HT-29 (cell line): ENCODE measurements around the gene RTP2. TPM values are rescaled to one million over a fixed set of nuclear protein-coding genes. Genes with fewer than 3 reads are reported as not detected.
"Not testable (repeated sequence)": the region's sequence is repeated elsewhere in the genome, so short reads cannot be mapped to it uniquely, and the experiment has no call there.

Experiments used
- DNase-seq: peaks from one replicate; pipeline ENCODE4 v3.0.0-alpha.2; 2015; ENCODE audit warnings: low spot score
- total RNA-seq: library from RNA; depleted of rRNA; stranded (reverse); fragments of >200 nt; shearing (Covaris generic); gene quantifications from 2 replicates; pipeline ENCODE4 v1.2.3, GENCODE V29; 2014

RTP2 gene
- total RNA-seq, 1 experiment from 2014 or later: not detected

DNA sequence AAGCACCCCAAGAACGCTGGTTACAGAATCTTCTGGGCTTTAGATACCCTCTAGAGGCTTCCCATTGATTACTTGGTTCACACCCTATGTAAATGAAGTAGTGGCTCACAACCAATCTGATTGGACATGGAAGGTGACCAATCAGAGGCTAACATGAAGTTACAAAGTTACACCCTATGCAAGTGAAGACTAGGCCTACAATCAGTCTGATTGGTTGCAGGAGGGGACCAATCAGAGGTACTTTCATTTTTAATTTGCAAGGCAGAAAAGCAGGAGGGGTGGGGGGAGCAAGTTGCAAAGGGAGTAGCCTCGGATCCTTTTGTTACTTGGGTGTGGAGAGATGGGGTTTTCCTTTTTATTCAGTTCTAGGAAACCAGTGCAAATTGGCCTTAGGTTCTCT lies 11.1 kb upstream of the RTP2 start:
- peak; percentile 14 for DNase-seq

GRCh38 chr3:187709155-187709554 lies 6.8 kb upstream of the RTP2 start:
- DNase-seq: no peak

DNA sequence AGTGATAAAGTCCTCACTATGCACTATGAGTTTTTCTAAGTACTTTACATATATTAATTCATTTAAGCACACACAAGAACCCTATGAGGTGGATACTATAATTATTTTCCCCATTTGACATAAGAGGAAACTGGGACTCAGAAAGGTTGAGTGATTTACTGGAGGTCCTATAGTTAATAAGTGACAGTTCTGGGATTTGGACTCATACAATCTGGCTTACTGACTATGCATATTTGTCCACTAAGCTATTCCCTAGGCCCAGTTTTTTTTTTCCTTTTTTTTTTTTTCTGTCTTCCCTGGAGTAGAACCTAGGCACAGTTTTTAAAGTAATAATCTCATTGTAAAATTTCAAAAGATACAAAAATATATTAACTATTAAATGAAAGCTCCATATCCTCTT lies 6.3 kb upstream of the RTP2 start:
- DNase-seq: no peak

GRCh38 chr3:187706971-187707370 lies 4.6 kb upstream of the RTP2 start:
- DNase-seq: no peak

- DNase-seq: no peak
Measured at GRCh38 chr3:187705164-187705563, 2.8 kb upstream of the RTP2 start.

- no peak for DNase-seq
Measured at GRCh38 chr3:187700249-187700648, 2.1 kb downstream of the RTP2 start.

GRCh38 chr3:187698499-187699399 lies 3.6 kb downstream of the RTP2 start:
- no peak for DNase-seq

GRCh38 chr3:187696021-187696420 lies 6.3 kb downstream of the RTP2 start:
- no peak for DNase-seq

DNA sequence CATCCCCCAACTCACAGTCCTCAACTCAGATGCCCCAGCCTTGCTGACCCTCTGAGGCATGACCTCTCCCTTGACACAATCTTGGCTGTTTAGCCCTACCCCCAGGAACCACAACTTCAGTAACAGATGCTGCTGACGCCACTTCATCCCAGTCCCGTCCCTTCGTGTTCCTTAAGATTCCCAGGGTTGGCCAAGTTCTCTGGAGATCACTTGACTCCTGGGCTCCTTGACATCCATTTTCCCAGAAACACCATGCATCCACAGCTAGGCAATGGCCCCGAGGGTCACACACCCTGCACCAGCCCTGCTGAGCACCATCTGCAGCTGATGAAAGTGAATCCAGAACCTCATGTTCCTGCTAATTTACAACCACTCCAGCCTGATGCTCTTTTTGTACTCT lies 6.9 kb downstream of the RTP2 start:
- no peak for DNase-seq

GRCh38 chr3:187694801-187695200 lies 7.6 kb downstream of the RTP2 start:
- no peak for DNase-seq

GRCh38 chr3:187693431-187693830 lies 8.9 kb downstream of the RTP2 start:
- no peak for DNase-seq

DNA sequence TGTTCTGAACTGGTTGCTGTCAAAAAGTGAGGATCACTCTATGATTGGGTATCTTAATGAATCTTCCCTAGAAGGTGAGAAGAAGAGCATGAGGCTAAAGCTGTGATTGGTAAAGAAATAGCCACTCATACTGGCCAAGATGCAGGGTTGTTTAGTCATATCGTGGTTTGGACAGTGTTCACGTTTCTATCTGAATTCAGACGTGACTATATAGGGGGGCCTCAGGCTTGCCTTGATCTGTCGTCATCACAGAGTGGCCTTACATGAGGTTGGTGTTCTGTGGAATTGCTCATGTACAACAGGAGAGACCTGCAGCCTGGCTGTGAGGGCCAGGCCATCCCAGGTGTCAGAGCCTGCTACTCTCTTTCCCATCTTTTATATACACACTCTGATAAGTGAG lies 12.4 kb downstream of the RTP2 start:
- DNase-seq: no peak

- no peak for DNase-seq
Measured at GRCh38 chr3:187686621-187687273, 15.6 kb downstream of the RTP2 start.

DNA sequence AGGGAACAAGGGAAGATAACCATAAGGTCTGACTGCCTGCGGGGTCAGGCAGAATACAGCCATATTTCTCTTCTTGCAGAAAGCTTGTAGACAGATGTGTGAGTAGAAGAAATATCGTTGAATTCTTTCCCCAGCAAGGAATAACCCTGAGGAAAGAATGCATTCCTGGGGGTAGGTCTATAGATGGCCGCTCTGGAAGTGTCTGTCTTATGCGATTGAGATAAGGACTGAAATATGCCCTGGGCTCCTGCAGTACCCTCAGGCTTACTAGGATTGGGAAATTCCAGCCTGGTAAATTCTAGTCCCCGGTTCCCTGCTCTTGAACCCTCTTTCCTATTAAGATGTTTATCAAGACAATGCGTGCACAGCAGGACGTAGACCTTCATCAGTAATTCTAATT lies 16.4 kb downstream of the RTP2 start:
- no peak for DNase-seq

- DNase-seq: no peak
Measured at GRCh38 chr3:187684880-187685279, 17.5 kb downstream of the RTP2 start.

GRCh38 chr3:187684444-187684843 lies 17.9 kb downstream of the RTP2 start:
- DNase-seq: no peak

- not testable (repeated sequence) for DNase-seq
Measured at GRCh38 chr3:187681756-187682155, 20.6 kb downstream of the RTP2 start.

- peak; percentile 87 for DNase-seq
Measured at GRCh38 chr3:187679638-187680396, 22.5 kb downstream of the RTP2 start.

DNA sequence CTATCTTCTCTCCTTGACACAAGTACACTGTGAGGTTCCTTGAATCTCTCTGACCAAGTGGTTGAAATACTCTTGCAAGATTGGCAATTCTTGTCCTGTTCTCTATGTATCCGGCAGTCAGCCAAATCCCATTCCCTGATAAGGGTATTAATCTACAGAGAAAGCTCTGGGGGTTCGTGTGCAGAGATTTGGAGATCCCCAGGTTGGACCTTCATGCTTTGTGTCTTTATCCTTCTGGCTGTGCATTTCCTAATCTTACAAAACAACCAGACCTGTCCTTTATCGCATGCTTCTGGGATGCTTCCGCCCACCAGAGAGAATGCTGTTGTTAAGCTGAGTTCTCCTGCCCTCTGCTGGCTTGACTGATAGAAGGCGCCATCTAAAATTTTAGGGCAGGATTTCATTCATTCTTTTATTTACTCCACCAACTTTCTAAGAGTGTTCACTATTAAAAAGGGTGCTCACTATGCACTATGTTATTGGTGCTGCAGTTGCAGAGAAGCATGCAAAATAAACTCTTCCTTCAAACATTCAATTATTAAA lies 23.6 kb downstream of the RTP2 start:
- DNase-seq: peak; percentile 56

DNA sequence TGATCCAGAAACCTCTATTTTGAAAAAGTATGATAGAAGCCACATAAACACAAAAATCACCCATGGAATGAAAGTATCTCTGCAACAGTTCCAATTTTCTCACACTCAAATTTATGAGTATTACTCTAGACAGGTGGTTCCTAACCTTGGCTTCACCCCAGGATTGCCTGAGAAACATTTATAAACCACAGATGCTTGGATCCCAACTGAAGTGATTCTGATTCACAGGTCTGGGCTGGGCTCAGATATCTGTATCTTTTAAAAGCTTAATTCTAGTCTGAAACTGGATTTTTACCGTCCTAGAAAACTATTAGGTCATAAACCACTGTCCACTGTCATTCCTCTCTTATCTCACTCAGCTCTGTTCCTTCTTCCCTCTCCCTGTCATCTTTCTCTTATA lies 24.8 kb downstream of the RTP2 start:
- DNase-seq: no peak

DNA sequence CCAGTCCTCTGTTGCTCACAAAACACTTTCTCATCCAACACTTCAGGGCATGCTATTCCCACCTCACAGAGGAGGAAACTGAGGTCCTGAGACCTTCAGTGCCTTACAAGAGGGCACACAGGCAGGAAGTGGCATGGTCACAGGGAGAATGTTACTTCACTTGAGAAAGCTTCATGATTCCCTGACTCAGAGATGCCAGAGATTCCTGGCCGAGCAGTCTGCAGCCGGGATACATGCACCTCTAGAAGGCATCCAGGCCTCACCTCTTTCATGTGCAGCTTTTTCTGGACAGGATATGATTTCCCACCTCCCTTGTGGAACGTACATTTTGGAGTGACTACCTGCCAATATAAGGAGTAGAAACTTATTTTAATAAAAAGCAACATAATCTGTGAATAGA lies 29.3 kb downstream of the RTP2 start:
- DNase-seq: no peak
